ENCODE measurements around the gene SLC25A5.

- TF ChIP-seq, protein P1, sequence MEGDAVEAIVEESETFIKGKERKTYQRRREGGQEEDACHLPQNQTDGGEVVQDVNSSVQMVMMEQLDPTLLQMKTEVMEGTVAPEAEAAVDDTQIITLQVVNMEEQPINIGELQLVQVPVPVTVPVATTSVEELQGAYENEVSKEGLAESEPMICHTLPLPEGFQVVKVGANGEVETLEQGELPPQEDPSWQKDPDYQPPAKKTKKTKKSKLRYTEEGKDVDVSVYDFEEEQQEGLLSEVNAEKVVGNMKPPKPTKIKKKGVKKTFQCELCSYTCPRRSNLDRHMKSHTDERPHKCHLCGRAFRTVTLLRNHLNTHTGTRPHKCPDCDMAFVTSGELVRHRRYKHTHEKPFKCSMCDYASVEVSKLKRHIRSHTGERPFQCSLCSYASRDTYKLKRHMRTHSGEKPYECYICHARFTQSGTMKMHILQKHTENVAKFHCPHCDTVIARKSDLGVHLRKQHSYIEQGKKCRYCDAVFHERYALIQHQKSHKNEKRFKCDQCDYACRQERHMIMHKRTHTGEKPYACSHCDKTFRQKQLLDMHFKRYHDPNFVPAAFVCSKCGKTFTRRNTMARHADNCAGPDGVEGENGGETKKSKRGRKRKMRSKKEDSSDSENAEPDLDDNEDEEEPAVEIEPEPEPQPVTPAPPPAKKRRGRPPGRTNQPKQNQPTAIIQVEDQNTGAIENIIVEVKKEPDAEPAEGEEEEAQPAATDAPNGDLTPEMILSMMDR (IDR thresholded peaks at IDR 0.05) = no peak
- no peak for TF ChIP-seq EZH2 (IDR thresholded peaks at IDR 0.05)
Observed at GRCh38 chrX:119507206-119507605, 39.0 kb downstream of the SLC25A5 start.
